Breast epithelium (tissue), 4 donors: ENCODE data around the gene DAPK2. TPM values are rescaled to one million over a fixed set of nuclear protein-coding genes. Genes with fewer than 3 reads are reported as not detected.

Experiments
- DNase-seq, 2 donors: peaks; one replicate each; pipeline ENCODE4 v3.0.0-alpha.2; 2019; ENCODE audit warnings: low spot score in 2 of 2
- H3K27ac ChIP-seq, 2 donors: fragments of 200-600 bp; sonication (generic) in 1 of 2; one replicate each; pipeline ENCODE4 v1.5.1; 2016 to 2019; ENCODE audit warnings: mild to moderate bottlenecking in 1 of 2
- H3K27me3 ChIP-seq, 2 donors: fragments of 200-600 bp; sonication (generic) in 1 of 2; one replicate each; pipeline versions ENCODE4 v1.5.1 to v1.6.0; 2017 to 2019; ENCODE audit warnings: control low read depth in 1 of 2, mild to moderate bottlenecking in 1 of 2
- H3K36me3 ChIP-seq: fragments of 200-600 bp; one replicate; pipeline ENCODE4 v1.5.1; 2019
- H3K4me1 ChIP-seq, 2 donors: fragments of 200-600 bp; sonication (generic); one replicate each; pipeline ENCODE4 v1.5.1; 2016 to 2019; ENCODE audit warnings: control low read depth in 1 of 2
- H3K4me3 ChIP-seq, 3 donors: fragments of 200-600 bp; sonication (generic); 1 replicate in 2 of 3; 2 replicates in 1 of 3; pipeline ENCODE4 v1.5.1; 2016 to 2019; ENCODE audit warnings: mild to moderate bottlenecking in 3 of 3, moderate library complexity in 2 of 3
- H3K9me3 ChIP-seq, 2 donors: fragments of 200-600 bp; sonication (generic) in 1 of 2; one replicate each; pipeline ENCODE4 v1.5.1; 2016 to 2019; ENCODE audit warnings: control low read depth in 1 of 2
- POLR2A ChIP-seq: fragments of 450-650 bp; IDR thresholded peaks from one replicate; pipeline ENCODE4 v1.6.1; 2016; ENCODE audit warnings: antibody characterized with exemption, mild to moderate bottlenecking, moderate library complexity
- POLR2AphosphoS5 ChIP-seq, 3 donors: sonication (generic); formaldehyde crosslinking; IDR thresholded peaks; one replicate each; pipeline ENCODE4 v1.6.1; 2017; ENCODE audit warnings: antibody characterized with exemption in 3 of 3
- intact Hi-C: fragments of 100-400 bp; cut with DNase I; formaldehyde crosslinking; loops from one replicate; pipeline ENCODE4 v1.15.1; 2023; ENCODE audit warnings: low total_unique reads
- total RNA-seq, 3 donors: library from RNA; depleted of rRNA; stranded (reverse); fragments of >200 nt; gene quantifications; one replicate each; pipeline ENCODE4 v1.1.0, GENCODE V29; 2016
- TF ChIP-seq, protein P1 (sequence below), 3 donors: fragments of 450-650 bp; IDR thresholded peaks; one replicate each; pipeline ENCODE4 v1.5.1; 2016 to 2017; ENCODE audit warnings: antibody characterized with exemption in 3 of 3, mild to moderate bottlenecking in 3 of 3, moderate library complexity in 3 of 3

DAPK2 gene
- total RNA-seq, 3 donors from 2014 or later: 23.6 to 37.3 (median 29.6) TPM

GRCh38 chr15:63945007-63945788, 101.1 kb downstream of the DAPK2 start:
- Histone ChIP-seq H3K27me3 (no peaks in the 10 kb centered on the region), H3K4me1 (peaks cover under 1 to 9% of the 10 kb centered on the region in 2 donors), H3K36me3 (no peaks in the 10 kb centered on the region), H3K4me3 (peak overlapping the region in 1 of 3 donors; percentile 41), H3K27ac (peak overlapping the region; percentile 94), H3K9me3 (no peaks in the 10 kb centered on the region)
- no peak for TF ChIP-seq POLR2A
- TF ChIP-seq, protein P1, sequence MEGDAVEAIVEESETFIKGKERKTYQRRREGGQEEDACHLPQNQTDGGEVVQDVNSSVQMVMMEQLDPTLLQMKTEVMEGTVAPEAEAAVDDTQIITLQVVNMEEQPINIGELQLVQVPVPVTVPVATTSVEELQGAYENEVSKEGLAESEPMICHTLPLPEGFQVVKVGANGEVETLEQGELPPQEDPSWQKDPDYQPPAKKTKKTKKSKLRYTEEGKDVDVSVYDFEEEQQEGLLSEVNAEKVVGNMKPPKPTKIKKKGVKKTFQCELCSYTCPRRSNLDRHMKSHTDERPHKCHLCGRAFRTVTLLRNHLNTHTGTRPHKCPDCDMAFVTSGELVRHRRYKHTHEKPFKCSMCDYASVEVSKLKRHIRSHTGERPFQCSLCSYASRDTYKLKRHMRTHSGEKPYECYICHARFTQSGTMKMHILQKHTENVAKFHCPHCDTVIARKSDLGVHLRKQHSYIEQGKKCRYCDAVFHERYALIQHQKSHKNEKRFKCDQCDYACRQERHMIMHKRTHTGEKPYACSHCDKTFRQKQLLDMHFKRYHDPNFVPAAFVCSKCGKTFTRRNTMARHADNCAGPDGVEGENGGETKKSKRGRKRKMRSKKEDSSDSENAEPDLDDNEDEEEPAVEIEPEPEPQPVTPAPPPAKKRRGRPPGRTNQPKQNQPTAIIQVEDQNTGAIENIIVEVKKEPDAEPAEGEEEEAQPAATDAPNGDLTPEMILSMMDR (IDR thresholded peaks at IDR 0.05): peak; percentile 81 to 94 (median 89)
- DNase-seq: peak; percentile 82 to 83
- intact Hi-C loops: no loop called here

DNA sequence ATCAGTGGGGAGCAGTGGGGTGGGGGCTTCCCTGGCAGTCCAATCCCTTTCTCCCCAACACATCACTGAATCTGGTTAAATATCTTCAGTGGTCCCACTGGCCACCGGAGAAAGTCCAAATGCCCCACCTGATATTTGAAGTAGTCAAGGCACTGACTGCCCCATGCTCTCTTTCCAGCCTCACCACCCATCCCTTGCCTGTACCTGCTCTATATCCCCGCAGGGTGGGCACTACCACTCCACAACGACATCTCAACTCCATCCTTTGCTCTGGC, 101.7 kb downstream of the DAPK2 start:
- H3K36me3 ChIP-seq: no peaks in the 10 kb centered on the region
- peak in 1 of 2 donors; percentile 17 for DNase-seq
- no peak overlapping the region for H3K4me3 ChIP-seq
- TF ChIP-seq, protein P1 (IDR thresholded peaks at IDR 0.05): no peak
- no peak for TF ChIP-seq POLR2A
- TF ChIP-seq POLR2AphosphoS5 (IDR thresholded peaks at IDR 0.05): no peak
- H3K27me3 ChIP-seq: no peaks in the 10 kb centered on the region
- intact Hi-C loops: no loop called here
- peaks cover 6 to 11% of the 10 kb centered on the region in 2 donors for H3K4me1 ChIP-seq
- H3K9me3 ChIP-seq: no peaks in the 10 kb centered on the region
- peak overlapping the region; percentile 94 for H3K27ac ChIP-seq

- intact Hi-C loops: no loop called here
- peak overlapping the region; percentile 94 for H3K27ac ChIP-seq
Measured at GRCh38 chr15:63943829-63944680, 102.2 kb downstream of the DAPK2 start.

DNA sequence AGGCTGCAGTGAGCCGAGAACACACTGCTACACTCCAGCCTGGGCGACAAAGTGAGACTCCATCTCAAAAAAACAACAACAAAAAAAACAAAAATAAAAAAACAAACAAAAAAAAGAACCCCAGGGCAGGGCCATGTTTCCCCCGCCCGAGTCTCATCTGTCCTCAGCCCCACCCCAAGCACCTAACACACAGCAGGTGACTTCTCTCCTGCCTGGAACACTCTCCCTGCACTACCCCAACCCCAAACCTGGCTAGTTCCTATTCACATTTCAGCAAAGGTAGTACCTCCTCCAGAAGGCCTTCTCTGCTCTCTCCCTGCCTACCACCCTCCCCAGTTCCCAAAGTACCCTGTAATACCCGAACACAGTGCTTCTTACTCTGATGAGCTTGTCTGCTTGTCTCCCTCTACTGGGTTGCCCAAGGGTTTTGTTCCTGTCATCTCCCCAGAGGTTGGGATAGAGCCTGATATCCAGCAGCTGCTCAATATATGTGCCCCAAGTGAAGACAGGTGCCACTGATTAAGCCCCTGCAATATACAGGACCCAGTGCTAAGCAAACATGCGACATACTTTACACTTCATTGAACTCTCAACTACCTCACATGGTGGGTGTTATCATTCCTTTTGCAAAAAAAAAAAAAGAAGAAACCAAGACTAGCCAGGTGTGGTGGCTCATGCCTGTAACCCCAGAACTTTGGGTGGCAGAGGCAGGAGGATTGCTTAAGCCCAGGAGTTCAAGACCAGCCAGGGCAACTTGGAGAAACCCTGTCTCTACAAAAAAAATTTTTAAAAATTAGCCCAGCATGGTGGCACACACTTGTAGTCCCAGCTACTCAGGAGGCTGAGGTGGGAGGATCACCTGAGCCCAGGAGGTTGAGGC, 103.6 kb downstream of the DAPK2 start:
- peak in 1 of 2 donors; percentile 22 for DNase-seq
- Histone ChIP-seq H3K4me1 (peaks cover 13 to 20% of the 10 kb centered on the region in 2 donors), H3K27ac (no peak overlapping the region), H3K9me3 (no peaks in the 10 kb centered on the region), H3K27me3 (no peaks in the 10 kb centered on the region), H3K4me3 (no peak overlapping the region), H3K36me3 (no peaks in the 10 kb centered on the region)
- TF ChIP-seq, protein P1 (IDR thresholded peaks at IDR 0.05): no peak
- TF ChIP-seq POLR2AphosphoS5 (IDR thresholded peaks at IDR 0.05) (no peak), POLR2A (no peak)
- intact Hi-C loops: no loop called here

More at GRCh38 chr15:63943829-63944680, 102.2 kb downstream of the DAPK2 start:
- DNase-seq: no peak
- no peaks in the 10 kb centered on the region for H3K27me3 ChIP-seq
- H3K4me3 ChIP-seq: no peak overlapping the region
- peaks cover 10 to 14% of the 10 kb centered on the region in 2 donors for H3K4me1 ChIP-seq
- TF ChIP-seq POLR2AphosphoS5 (IDR thresholded peaks at IDR 0.05) (no peak), POLR2A (no peak)
- TF ChIP-seq, protein P1 (IDR thresholded peaks at IDR 0.05): no peak
- H3K9me3 ChIP-seq: no peaks in the 10 kb centered on the region
- no peaks in the 10 kb centered on the region for H3K36me3 ChIP-seq
